Activated CD4-positive, alpha-beta T cell treated with anti-CD3 and anti-CD28 coated beads, Interleukin-2, amount 50 U/mL, for 16 hours (primary cell): ENCODE results near the gene ZC3HAV1.
"Not testable (repeated sequence)": the region's sequence is repeated elsewhere in the genome, so short reads cannot be mapped to it uniquely, and the experiment has no call there.

Experiments used
- DNase-seq: peaks from one replicate; pipeline ENCODE4 v3.0.0-alpha.2; 2020

ZC3HAV1 gene

GRCh38 chr7:139084709-139085108 lies 24.8 kb downstream of the ZC3HAV1 start:
- DNase-seq: no peak

GRCh38 chr7:139081584-139081983 lies 27.9 kb downstream of the ZC3HAV1 start:
- DNase-seq: no peak

DNA sequence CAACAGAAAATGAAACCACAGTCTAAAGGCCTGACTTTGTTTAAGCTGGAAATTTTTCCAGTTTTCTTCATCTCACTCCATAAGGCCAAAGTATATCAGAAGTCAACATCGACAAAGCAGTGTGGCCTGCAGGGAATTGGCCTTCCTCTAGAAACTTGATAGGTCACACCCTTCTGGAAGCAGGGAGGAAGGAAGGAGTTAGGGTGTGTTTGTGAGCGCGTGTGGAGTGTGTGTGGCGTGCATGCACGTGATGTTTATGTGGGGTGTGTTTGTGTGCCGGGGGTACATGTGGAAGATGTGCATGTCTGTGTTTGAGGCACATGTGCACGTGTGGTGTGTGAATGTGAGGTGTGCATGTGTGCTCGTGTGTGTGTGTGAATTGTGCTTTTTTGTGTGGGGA lies 28.6 kb downstream of the ZC3HAV1 start:
- no peak for DNase-seq

DNA sequence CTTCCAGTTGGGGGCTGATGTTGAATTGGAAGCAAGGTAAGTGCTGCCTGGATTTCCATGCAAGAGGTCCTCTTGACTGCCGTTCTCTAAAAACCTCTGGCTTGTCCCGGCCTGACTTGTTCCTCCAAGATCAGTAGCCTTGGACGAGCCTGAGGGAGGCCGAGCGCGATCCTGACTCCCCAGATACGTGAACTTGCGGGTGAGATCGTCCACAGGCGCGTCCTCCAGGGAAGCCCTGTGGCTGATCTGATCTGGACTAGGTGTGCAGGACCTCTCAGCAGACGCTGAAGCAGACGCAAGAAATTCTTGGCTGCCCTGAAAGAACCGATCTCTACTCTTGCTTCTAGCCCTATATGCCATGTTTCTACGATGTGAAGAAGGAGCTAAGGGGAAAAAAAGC lies 29.7 kb downstream of the ZC3HAV1 start:
- no peak for DNase-seq

GRCh38 chr7:139078911-139079310 lies 30.6 kb downstream of the ZC3HAV1 start:
- no peak for DNase-seq

DNA sequence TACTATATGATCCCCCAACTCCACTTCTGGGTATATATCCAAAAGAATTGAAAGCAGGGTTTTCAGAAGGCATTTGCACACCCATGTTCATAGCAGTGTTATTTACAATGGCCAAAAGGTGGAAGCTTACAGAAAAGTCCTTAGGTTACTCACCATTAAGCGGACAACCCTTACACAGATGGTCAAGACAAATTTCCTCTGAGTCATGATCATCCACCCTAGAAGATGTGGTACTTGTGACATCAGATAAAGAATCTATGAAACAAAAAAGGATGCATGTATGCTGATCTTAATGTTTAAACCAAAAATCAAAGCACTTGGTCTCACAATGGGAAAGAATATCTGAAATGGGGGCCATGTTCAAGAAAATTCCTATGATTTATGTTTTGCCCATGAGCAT lies 31.1 kb downstream of the ZC3HAV1 start:
- DNase-seq: no peak

- not testable (repeated sequence) for DNase-seq
Observed at GRCh38 chr7:139077706-139078105, 31.8 kb downstream of the ZC3HAV1 start.

DNA sequence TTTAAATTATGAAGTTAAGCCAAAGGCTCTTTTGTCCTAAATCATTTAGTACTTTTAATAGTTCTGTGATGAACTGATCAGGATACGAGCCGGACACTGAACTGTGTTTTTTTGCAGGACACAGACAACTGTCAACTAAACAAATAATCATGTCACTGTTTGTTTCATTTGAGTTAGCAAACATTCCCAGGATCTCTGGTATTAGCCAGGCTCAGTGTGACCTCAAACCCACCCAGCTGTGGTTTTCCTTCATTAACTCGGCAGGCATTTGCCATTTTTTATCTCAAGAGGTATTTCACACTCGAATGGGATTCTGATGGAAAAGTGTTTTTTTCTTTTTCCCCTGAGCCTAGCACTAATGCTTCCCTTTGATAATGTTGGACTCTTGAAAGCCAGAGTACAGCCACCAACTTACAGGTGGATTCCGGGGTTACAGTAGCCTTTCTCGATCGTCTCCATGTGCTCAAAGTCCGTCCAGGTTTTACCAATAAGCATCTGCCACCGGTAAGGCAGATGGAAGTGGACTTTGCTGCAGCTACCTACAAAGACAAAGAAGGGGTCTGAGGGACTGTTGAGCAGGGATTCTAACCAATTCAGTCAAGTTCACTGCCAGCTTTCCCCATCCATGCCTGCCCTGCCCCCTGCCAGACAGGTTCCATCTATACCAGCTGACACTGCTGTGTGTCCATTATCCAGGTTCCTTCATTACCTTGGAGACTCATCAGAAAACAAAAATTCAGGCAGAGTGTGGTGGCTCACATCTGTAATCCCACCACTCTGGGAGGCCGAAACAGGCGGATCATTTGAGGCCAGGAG lies 33.4 kb downstream of the ZC3HAV1 start:
- DNase-seq: no peak

- DNase-seq: peak; percentile 84
Observed at GRCh38 chr7:139075031-139075652, 34.4 kb downstream of the ZC3HAV1 start.

GRCh38 chr7:139072796-139073195 lies 36.7 kb downstream of the ZC3HAV1 start:
- no peak for DNase-seq

DNA sequence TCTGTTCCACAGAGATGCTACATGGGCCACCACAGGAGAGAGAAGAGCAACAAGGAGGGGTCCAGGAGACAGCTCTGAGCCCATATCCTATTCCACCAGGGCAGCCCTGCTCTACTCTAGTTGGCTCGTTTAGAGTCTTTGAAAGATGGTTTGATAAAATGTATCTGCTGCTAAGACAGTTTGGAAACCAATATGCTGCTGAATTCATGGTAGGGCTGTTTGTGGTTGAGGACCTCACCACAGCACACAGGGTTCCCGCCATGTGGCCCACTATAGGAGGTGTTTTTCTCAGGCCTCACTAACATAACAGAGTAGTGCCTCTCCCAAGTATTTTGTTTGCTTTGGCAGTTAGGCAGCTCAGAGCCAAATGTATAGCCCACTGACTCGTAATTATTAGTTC lies 37.8 kb downstream of the ZC3HAV1 start:
- no peak for DNase-seq

GRCh38 chr7:139068544-139069399 lies 40.7 kb downstream of the ZC3HAV1 start:
- DNase-seq: no peak

GRCh38 chr7:139066315-139066714 lies 43.2 kb downstream of the ZC3HAV1 start:
- DNase-seq: no peak

- DNase-seq: no peak
Observed at GRCh38 chr7:139065323-139065722, 44.2 kb downstream of the ZC3HAV1 start.

GRCh38 chr7:139061416-139061815 lies 48.1 kb downstream of the ZC3HAV1 start:
- peak; percentile 43 for DNase-seq

DNA sequence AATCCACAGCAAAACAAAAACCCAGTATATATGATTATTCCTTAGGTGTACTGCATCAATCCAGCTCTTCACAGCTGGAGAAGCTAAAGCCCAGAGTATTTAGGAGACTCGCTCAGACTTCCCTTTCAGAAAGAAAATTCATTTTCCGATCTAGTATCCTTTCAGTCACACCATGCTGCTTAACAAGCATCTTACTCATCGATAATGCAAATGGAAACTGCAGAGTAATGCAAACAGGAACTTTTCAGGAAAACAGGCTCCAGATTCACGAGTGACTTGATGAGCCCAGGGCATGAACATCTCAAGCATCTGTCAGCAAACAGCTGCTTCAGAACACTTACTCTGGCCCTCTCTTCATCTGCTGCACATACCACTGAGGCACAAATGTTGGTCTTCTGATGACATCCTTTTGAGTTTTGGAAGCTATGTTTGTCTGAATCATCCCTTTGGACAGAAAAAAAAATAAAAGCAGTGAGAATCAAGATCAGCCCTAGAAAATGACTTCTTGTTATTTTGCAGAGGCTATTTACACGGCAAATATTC lies 48.8 kb downstream of the ZC3HAV1 start:
- DNase-seq: no peak

DNA sequence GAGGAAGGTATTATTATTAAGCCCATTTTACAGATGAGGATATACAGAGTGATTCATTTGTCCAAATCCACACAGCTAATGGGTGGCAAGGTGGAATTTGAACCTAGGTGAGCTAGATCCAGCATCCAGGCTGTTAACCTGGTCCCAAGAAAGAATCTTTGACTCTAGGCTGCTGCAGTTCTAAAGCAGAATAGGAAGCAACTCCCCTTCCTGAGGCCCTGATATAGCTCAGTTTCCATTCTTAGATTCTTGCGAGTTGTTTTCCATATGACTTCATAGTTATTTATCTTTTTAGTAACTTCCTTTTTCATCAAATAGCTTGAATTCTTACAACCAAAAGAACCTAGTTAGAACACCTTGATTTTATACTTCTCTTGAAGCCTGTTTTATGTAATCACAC lies 49.6 kb downstream of the ZC3HAV1 start:
- DNase-seq: no peak

- no peak for DNase-seq
Observed at GRCh38 chr7:139058943-139059342, 50.6 kb downstream of the ZC3HAV1 start.

GRCh38 chr7:139055674-139056073 lies 53.8 kb downstream of the ZC3HAV1 start:
- DNase-seq: no peak

- DNase-seq: not testable (repeated sequence)
Observed at GRCh38 chr7:139054656-139055055, 54.9 kb downstream of the ZC3HAV1 start.

DNA sequence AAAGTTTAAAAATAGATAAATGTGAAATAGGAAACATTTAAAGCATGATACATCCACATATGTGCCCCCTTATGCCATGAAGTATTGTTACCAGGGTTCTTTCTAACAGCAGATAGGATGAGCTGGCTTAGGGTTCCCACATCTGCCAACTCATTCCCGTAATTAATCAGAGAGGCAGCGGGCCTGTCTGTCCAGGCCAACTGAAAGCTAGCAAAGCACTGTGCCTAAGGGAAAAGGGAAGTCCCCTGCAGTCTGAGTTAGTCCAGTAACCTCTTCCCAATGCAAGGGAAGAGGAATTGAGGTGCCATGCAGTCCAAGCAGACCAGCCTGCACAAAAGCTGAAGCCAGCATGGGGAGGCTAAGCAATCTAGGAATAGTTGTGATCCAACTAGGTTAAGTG lies 55.4 kb downstream of the ZC3HAV1 start:
- no peak for DNase-seq

DNA sequence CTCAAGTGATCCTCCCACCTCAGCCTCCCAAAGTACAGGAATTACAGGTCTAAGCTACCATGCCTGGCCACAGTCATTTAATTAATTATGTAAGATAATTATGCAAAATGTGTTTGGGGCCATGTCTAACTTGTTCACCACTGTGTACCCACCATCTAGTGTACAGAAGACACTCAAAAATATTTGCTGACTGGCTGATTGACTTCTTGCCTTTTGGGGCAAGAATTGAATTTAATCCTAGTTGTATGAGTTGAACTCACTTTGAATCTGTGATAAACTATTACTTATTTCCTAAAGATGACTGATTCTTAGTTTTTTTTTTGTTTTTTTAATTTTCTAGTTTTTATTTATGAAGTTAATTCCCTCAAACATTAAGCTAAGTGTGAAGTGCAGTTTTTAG lies 57.9 kb downstream of the ZC3HAV1 start:
- no peak for DNase-seq

- DNase-seq: no peak
Observed at GRCh38 chr7:139049936-139050335, 59.6 kb downstream of the ZC3HAV1 start.
